HG03025 (cell line): ENCODE results near the gene DOCK1.

Source experiments
- ATAC-seq: cut with Tn5 transposase; IDR thresholded peaks from one replicate; pipeline ENCODE4 v1.9.1; 2021; ENCODE audit warnings: mild to moderate bottlenecking, moderate library complexity; ENCODE audit not compliant: unreplicated experiment, low FRiP score

DOCK1 gene

DNA sequence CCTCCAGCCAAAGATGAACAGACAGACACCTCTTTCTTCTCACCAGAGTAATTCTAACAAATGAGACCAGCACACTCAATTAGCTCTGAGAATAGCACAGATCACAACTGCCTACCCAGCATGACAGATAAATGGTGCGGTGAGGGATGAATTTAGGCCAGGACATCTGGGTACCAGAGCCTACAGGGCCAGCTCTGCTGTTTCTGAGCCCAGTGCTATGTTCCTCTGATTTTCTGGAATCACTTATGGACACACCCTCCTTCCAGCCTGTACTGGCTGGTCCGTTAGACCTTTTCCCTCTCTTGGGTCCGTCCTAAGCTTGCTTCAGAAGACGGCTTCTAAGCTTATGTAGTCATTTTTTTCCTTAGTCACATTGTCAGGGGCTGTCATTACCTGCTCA lies 217.6 kb downstream of the DOCK1 start:
- ATAC-seq = no peak

DNA sequence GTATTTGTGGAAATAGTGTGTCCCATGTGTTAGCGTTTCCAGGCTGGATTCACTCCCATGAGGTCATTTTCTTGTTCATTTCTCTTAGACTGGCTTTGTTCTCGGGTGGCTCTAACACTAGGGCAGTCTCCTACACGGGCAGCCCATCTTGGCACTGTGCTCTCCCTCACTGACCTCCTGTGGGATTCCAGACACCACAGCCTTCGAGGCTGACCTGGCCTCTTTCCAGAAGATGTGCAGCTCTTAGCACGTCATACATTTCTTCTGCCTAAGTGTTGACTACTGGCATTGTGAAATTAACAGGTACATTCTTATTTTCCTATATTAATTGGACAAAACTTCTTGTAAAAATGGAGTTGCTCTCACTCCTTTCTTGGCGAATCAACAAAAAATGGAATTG lies 218.4 kb downstream of the DOCK1 start:
- no peak for ATAC-seq

DNA sequence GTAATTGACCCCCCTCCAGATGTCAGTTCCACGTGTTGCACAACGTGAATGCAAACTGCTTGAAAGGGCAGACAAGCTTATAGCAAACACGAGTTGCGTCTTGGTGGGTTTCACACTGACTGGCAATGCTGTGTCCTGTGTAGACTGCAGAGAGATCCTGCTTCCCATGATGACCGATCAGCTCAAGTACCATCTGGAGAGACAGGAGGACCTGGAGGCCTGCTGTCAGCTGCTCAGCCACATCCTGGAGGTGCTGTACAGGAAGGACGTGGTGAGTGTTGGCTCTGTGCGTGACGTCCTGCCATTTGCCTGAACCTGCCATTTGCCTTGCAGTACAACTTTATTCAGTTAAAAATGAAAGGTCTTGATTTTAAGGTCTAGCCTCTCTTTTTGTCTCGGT lies 220.1 kb downstream of the DOCK1 start:
- ATAC-seq = no peak

DNA sequence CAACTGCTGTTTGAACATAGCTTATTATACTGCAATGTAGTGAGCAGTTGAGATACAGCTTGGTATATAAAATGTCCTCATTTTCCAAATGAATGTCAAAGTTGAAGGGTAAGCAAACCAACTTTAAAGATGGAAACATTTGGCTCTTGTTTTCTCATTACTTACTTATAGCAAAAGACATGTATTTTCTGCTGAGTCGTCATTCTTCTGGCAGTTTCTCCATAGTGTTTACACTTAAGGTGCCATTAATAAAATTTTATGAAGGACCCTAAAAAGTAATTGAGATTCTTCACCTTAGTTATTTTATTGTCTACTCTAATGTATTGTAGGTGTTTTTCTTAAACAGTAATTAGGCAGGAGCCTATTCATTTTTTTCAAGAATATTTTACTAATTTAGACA lies 222.6 kb downstream of the DOCK1 start:
- ATAC-seq = no peak

DNA sequence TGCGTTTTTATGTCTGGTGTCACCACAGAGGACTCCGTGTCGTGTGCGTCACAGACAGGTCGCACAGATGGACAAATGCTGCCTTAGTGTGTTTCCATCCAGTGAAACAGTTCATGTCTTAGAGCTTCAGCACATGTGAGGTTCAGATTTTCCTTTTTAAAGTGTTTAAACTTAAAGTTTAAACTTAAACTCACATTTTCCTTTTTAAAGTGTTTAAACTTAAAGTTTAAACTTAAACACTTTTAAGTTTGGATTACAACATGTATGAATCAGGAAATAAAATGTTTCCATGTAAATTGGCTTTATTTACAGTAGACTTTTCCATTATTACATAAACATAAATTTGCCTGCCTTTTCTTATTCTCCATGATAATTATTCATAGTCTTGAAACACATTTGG lies 223.9 kb downstream of the DOCK1 start:
- no peak for ATAC-seq

DNA sequence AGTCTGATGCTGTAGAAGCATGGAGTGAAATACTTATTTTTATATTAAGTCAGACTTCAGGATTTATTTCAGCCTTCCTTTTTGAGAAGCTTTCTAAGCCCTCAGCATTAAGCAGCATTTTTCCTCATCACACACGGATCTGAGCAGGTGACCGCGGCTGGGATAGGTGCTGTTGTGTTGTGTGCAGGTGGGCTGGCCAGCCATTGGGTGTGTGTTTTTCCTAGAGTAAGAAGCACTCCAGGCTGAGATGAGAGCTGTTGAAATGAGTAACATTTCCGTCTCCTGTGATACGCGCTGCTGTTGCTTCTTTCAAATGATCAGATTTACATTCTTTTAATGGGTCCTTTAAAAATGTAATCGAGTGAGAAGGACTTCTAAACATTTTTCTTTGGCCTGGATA lies 227.2 kb downstream of the DOCK1 start:
- no peak for ATAC-seq

DNA sequence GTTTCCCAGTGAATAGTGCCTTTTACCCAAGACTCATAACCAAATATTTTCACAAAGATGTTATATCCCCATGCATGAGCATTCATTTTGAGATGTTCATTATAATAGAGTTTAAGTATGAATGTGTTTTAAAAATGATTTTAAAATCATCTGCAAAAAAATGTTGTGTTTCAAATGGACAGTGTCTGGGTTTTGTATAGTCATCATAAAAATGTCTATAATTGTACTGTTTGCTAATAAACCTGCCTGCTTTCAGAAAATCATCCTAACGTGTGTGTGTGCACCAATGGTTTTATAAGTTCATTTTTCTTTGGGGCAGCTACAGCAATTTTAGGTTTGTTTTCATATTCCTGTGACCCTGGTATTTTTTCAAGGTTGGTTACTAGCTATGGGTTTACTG lies 228.0 kb downstream of the DOCK1 start:
- ATAC-seq = no peak

DNA sequence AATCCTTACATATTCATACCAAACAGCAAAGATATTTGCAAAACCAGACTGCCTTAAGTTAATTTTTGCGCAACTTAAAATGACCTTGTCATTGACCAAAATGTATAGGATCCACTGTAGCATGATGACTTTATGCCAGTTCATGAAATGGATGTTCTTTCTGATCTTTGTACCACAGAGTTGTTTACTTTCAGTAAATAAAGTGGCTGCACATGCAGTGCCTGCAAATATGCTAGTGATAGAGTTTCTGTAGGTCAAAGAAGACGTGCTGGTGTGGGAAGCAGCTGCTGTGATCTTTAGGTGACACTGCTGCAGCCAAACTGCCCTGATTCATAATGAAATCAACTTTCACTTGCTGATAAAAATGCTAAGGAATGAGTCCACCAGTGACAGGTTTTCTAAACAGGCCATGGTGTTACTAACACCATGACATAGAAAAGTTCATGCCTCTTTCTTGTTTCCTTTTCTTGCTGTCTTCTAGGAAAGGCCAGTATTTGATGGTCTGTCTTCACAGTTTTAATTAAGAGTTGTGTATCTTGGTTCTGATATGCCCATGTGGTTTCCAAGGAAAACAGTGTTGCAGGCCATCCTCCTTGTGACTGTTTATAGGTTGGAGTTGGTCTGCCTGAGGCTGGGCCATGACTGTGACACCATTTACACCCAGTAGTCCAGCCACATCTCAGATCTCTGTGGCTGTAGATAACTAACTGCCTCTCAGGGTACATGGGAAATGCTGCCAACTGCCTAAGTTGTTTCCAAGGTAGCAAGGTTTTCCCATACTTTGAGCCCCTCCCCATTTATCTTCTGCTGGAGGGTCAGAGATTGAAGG lies 228.7 kb downstream of the DOCK1 start:
- no peak for ATAC-seq

DNA sequence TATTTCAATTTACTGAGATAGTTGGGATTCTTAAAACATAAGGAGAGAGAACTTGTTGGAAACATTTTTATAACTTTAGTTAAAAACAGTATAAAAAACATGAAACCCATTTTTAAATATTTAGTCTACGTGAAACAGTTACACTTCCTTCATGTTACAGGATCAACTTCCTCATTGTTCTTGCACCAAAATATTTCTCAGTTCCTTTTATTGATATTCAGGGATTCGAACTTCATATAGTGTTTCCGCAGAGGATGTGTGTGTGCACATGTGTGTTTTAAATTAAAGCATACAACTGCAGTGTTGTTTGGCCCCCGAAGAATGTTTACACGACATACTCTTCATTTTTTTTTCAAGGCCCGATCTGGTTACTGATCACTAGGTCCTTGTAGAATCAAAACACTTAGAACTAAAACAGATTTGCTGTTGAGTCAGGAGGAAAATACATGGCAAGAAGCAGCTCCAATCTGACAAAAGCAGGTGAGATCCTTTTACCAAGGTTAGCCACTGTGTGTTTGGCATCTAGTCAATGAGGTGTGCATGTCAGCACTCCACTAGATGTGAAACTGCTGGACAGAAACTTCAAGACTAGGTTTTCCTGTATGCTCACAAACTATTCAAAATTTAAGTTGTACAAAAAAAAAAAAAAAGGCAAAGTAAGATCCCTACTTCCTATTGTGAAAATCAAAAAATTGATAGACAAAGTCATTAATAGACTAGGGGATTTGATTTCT lies 230.8 kb downstream of the DOCK1 start:
- no peak for ATAC-seq

DNA sequence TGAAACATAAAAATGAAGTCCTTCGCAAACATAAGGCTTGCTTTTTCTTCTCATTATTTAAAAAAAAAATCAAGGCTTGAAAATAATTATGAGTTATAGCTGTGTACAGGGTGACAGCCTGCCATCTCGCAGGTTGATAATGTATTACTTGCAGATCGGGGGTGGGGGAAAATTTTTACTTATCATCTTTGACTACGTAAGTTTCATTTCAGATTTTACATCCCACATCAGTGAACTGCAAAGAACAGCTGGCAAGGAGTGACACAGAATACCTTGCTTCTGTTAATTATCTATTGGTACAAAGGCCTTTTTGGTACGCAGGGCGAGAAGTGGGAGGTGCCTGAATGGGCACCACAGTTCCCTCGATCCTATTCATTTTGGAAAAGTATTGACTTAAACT lies 232.2 kb downstream of the DOCK1 start:
- no peak for ATAC-seq

DNA sequence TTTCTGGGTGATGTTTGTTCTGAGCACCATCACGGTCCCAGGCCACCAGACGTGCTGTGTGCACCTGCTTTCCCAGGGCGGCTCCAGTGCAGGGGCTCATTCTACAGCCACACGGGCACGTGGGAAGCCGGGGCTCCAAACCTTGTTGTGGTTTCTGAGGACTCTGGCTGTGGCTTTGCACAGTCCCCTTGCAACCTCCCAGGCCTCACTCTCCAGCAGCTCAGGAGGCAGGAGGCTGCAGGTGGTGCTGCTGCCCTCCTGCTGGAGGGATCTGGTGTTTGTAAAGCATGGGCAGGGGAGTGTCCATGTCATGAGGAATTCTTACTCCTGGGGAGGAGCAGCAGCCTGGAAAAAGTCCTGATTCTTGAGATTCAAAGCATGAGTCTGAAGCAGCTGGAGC lies 236.9 kb downstream of the DOCK1 start:
- no peak for ATAC-seq

DNA sequence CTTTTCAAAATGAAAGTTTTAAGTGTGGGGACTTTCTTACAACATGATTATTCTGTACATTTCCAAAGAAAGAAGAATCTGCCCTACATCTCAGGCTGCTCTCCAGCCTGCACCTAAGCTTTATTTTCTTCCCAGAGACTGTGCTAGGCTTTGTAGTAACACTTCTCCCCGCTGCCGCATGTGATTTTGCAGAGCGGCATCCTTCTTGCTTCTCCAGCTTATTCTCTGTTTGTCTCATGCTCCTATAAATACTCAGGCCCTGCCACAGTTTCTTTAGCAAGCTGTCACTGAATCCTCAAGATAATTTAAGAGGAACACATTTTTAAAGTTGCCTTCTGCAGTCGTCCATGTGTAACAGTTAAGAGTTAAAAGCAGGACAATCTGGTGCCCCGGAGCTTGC lies 237.6 kb downstream of the DOCK1 start:
- no peak for ATAC-seq

DNA sequence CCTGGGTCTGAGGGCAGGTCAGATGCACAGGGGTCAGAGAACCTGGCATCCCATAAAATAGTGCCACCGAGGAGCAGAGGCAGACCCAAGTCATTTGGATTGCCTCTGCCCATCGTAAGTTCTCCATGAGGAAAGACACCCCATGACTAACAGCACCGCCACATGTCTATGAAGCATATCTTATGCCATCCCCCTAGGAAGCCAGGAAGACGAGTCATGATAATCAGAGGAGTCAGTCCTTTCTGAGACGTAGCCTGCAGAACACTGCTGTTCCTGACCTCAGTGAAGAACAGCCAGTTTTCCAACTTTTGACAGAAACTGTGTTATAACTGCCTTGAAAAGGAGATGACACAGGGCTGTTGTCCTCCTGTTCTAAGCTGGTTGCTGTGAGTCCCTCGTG lies 239.9 kb downstream of the DOCK1 start:
- ATAC-seq = no peak

DNA sequence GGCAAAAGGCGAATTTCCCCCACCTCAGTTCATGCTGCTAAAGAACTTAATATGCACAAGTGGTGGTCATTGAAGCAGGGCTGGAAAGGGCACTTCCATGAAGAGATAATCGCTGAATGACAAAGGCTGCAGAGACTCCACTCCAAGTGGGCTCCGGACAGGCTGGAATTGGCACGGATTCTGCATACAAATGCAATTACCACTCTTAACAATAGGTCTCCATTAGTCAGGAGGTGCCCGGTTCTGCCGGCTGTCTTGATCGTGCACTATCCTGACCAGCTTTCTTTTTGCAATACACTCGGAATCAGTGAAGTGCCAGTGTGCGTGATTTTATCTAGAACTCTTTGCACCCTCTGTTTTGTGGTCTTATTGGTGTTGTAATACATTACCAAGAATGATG lies 241.4 kb downstream of the DOCK1 start:
- ATAC-seq = no peak

DNA sequence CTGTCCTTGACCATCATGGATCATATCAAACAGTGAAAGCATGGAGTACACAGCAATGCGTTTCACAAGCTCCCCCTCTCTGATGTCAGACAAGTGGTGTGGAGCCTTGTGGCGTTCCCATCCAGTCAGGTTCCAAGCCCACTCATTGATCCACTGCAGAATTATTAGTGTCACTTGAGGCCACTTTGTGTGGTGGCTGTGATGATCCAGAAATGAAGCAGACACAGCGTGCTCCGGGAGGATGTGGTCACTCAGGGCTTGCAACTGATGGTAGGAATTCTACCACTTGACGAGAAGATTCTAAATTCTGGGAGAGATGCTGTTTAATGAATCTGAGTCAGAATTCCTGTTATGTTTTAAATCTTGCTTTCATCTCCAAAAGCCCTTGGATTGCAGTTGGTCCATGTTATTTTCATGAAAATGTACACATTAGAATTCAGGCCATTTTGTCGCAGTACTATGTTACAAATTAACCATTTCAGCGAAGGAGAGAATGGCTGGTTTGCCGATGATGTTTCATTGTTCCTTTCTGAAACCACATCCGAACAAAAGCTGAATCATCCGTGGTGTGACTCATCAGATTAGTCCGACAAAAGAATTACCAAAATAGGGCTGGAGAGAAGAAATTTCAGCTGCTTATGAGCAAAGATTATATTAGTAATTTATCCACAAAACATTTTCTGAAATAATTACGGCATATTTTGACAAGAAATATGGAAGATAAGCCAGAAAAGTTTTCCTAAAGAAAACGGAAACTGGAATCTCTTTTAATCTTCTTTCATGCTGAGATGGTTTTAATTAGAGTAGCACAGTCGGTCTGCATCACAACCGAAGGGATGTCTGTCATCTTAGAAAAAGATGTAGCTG lies 243.1 kb downstream of the DOCK1 start:
- ATAC-seq = no peak

DNA sequence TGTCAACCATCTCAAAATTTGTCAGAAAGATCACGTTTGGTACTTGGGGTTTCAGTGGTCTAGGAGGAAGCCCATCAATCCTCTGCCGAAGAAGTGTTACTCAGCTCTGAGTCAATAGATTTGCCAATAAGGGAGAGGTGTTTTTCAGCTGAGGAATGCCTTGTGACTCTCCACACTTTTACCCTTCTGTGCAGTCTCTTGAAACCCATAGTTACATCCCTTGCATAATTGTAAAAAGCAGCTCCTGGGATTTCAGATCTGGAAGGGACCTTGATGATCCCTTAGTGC lies 243.6 kb downstream of the DOCK1 start:
- no peak for ATAC-seq

DNA sequence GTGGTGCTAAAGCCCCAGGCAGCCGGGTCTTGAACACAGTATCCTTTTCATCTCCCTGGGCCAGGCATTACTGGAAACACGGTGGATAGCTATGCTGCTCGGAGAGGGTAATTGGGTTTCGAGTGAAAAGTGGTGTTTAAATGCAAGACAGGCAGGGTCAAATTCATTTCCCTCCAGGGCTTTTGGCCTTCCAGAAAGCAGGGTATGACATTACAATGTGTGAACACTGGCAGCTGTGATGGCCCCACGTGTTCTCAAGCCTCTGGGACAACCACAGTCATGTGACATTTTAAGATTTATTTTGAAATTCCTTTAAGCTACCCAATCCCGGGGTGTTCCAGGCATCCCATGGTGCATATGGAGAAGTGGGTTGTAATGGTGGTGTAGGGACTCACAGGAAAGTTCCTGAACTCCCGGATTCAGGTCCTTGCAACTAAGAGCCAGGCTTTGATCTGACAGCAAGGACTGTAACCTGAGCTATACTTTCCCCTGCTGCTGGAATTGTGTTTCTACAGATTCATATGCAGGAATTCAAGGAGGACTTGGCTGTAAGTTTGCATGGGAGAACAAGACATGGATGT lies 244.4 kb downstream of the DOCK1 start:
- ATAC-seq = no peak

DNA sequence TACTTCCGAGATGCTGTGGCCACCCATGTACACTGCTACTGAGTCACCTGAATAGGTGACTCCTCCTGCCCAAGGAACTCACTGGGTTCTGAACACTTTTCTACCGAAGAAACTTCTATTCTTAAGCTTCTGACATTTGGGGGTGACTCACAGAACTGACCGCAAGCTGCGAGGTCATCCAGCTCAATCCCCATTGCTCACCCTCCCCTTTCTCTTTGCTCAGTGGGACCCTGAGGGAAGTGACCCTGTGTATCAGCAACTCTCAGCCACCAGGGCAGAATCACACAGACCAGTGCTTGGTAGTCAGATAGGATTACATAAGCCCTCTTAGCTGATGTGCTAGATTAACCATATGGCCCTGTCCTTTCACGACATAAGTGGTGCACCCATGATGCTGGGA lies 244.9 kb downstream of the DOCK1 start:
- no peak for ATAC-seq

DNA sequence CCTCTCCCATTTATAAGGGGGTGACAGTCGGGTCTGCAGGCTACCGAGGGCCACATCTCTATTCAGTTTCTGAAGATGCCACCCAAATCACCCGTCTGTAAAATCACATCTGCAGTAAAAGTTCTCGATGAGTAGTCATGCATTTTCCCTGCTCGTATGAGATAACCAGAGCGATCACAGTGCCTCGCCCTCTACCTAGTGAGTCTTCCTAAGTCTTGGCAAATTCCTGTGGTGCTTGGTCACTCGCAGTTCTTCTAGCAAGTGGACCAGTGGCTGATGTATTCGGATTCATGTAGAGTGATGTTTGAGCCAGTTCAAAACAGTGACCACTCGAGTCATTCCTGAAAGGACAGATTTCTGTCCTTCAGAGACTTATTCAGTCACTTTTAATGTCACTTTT lies 246.3 kb downstream of the DOCK1 start:
- ATAC-seq = no peak

DNA sequence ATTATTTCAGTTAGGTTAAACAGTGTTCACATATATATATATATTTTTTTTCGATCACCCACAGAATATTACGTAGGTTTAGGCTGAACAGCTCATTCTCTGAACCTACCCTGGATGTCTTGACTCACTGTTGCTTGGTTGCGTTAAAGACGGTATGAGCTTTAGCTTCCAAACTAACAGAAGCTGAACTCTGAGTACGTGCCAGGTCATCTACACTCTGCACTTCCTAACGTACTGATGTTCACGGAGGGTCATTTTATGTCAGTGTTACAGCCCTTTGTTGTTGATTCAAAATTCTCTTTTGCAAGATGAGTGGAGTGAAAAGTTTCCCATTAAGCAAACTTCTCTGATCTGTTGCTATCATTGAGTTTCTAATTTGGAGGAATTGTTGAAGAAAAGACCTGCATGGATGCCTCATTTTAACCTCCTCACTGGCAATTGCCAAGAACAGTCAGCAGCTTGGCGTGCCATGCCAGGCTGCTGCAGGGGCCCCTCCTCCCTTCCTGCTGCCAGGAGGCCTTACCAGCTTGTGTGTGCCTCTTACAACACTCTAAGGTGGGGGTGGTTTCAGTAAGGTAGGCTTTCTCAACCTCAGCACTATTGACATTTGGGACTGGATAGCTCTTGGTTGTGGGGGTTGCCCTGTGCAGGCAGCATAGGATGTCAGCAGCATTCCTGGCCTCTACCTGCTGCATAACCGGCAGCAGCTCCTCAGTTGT lies 246.9 kb downstream of the DOCK1 start:
- no peak for ATAC-seq
